ENCODE measurements around the gene CHST11. TPM values are rescaled to one million over a fixed set of nuclear protein-coding genes. Genes with fewer than 3 reads are reported as not detected.

CHST11 gene
- total and polyA plus RNA-seq, 2 of the 4 experiments (the other 2 are of a cell fraction), result 1.4 to 2.7 TPM

DNA sequence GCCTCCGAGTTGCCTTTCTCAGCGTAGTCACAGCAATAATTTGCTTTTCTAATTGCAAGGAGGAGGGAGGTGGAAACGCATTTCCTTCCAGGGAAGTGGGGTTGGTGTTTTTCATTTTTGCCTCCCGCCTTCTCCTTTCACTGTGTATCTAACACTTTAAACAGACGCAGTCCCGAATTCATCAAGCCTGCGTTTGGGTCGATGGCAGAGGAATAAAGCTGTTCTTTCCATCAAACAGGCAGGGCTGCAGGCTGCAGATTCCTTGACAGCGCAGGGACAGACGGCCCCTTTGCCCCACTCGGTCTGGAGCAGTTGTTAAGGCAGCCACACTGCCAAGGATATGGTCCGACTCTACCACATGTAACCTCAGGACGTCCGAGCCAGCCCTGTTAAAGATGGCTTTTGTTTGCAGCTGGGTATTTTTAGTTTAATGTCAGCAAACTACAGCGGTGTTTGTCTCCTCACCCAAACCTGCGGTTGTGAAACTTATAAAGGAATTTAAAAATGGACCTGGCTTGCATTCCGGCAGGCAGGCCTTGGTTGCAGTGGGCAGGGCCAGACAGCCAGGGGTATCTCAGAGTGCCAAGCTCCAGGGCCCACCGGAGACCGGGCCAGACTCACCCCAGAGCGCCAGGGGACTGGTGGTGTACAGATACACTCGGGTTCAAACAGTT, 2.1 kb downstream of the CHST11 start (continued):
- TF ChIP-seq CTCF (conservative IDR thresholded peaks at IDR 0.05; ENCODE audit: low read depth, low read length), result no peak
- no peak for TF ChIP-seq RAD21 (IDR thresholded peaks at IDR 0.05; ENCODE audit: low read length)
- TF ChIP-seq RFX5 (IDR thresholded peaks at IDR 0.05; ENCODE audit: low read depth, low read length), result no peak
- no peak for TF ChIP-seq POLR2A (IDR thresholded peaks at IDR 0.05; ENCODE audit: low read depth, low read length)
- TF ChIP-seq CEBPB (IDR thresholded peaks at IDR 0.05; ENCODE audit: low read depth, low read length), result no peak
